Stimulated activated CD4-positive, alpha-beta T cell treated with anti-CD3 and anti-CD28 coated beads, TNF-alpha, amount 100 ng/mL, for 1 hour (primary cell): ENCODE measurements around the gene MSN.
"Not testable (repeated sequence)": the region's sequence is repeated elsewhere in the genome, so short reads cannot be mapped to it uniquely, and the experiment has no call there.

ENCODE experiments used
- DNase-seq, 3 donors: peaks; one replicate each; pipeline ENCODE4 v3.0.0-alpha.2; 2020; ENCODE audit warnings: low read depth in 3 of 3, low spot score in 1 of 3

MSN gene

DNA sequence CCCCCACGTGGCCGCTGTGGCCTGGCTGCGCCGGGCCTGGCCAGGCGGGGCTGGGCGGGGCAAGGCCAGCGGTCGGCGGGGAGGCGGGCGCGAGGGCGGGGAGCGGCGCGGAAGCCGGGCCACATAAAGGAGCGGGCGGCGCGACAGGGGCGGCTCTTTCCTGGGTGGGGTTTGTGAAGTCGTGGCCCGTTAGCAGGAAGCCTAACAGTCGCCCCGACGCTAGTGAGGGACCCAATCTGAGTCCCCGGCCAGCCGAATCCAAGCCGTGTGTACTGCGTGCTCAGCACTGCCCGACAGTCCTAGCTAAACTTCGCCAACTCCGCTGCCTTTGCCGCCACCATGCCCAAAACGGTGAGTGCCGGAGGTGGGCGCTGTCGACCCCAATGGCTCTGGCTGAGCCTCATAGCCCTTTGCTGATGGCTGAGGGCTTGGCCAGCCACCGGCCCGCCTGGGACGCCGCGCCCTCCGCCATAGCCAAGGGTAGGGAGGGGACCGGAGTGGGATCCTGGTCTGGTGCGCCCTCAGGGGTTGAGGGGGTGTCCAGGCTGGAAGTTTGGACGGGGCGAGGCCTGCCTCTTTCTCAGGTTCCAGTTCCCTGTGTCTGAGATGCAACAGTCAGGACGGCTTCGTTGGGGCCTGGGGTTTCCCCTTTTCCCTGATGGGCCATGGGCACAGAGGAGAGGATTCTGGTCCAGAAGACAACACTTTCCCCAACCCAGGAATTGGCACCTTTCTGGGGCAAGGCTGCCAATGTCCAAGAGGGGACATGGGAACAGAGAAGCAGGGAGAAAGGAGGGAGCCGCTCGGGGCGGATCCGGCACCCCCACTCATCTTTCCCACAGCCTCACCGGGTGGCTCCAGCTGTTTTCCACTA lies at the start of gene MSN:
TSS of gene MSN (plus strand) at position 152 of the 874 bp plus-strand sequence. CDS start at position 340, 188 bp downstream.
- DNase-seq = peak in 2 of 3 donors; percentile 55 to 61

DNA sequence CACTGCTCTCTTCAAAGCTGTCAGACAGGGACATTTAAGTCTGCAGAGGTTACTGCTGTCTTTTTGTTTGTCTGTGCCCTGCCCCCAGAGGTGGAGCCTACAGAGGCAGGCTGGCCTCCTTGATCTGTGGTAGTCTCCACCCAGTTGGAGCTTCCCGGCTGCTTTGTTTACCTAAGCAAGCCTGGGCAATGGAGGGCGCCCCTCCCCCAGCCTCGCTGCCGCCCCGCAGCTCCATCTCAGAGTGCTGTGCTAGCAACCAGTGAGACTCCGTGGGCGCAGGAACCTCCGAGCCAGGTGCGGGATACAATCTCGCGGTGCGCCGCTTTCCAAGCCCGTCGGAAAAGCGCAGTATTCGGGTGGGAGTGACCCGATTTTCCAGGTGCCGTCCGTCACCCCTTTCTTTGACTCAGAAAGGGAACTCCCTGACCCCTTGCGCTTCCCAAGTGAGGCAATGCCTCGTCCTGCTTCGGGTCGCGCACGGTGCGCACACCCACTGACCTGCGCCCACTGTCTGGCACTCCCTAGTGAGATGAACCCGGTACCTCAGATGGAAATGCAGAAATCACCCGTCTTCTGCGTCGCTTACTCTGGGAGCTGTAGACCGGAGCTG lies 47.3 kb upstream of the MSN start:
- not testable (repeated sequence) for DNase-seq

DNA sequence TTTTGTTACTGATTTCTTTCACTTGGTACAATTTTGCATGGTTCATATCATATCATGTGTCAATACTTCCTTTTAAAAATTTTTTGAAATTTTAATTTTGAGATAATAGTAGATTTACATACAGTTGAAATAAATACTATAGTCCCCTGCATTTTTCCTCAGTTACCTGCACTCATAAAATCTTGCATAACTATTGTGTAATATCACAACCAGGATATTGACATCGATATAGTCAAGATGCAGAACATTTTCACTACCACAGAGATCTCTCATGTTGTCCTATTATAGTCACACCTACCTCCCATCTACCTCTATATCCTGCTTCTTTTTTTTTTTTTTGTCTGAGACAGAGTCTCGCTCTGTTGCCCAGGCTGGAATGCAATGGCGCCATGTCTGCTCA lies 36.7 kb upstream of the MSN start:
- DNase-seq = no peak

DNA sequence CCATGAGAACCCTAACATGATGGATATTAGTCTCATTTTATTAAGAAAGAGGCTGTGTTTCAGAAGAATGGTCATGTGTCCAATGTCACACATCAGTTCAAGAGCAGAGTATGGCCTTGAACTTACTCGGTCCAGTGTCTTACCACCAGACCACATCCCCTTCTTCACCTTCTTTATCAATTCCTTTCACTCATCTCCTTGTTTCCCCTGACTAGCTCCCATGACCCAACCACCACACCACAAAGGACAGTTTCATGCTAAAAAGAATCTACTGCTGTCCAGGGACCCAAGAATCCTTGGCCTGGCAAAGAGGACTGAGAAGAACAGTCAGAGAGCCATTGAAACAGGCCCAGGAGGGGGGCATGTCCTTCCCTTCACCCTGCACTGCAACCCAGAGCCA lies 33.6 kb upstream of the MSN start:
- no peak for DNase-seq

DNA sequence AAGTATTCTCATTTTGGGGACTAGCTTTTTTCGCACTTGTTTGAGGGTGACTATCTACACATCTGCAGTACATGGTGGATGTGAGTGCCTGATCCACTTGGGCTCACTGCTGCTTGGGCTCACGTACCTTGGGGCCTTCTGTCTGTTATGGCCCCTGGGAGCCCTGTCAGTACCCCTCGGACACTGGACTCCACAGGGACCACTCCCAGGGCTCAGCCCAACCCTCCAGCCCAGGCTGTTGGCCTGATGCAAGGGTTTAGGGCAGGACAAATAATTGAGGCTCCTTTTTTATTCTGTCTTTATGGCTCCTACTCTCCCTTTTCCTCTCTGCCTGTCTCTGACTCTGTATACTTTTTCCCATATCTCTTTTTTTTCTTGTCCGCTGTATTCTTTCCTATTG lies 32.7 kb upstream of the MSN start:
- no peak for DNase-seq

DNA sequence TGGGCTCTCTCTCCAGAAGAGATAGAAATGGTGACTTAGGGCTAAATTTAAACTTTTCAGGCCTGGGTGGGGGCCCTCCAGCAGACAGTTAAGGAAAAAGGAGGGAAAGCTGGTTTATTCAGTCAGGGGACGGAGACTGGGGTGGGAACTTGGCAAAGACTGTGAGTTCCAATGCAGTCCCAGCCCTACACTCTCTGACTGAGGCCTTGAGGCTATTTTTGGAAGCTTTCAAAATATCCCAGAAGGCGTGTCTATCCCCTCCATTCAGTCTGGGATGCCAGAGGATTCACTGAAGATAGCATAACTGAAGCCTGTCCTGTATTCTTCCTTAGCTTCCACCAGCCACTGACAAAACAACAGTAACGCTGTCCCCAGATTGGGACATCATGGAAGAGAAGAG lies 32.1 kb upstream of the MSN start:
- DNase-seq = no peak

DNA sequence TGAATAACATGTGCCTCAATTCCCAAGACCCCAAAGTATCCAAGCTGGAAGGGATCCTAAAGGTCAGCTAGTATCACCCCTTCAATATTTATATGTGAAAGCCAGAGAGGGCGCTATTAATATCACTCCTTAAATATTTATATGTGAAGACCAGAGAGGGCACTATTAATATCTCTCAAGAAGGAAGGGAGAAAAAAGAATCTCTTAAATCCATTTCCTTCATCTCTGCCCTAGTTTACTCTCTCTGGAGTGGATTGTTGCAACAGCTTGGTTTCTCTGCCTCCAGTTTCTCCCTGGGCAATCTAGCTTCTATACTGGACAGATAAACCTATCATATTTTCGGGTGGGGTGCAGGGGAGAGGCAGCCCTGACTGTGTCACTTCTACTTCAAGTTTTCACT lies 31.6 kb upstream of the MSN start:
- DNase-seq = no peak

DNA sequence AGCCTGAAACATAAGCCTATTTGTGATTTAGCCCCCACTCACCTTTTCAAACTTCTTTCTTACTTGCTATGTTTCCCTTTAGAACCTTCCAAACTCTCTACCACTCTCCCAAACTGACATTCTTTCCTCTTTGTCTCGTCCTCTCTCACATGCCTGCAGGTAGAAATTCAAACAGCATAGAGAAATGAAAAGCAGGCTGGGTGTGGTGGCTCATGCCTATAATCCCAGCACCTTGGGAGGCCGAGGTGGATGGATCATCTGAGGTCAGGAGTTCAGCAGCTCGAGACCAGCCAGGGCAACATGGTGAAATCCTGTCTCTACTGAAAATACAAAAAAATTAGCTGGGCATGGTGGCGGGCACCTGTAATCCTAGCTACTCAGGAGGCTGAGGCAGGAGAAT lies 31.2 kb upstream of the MSN start:
- not testable (repeated sequence) for DNase-seq

DNA sequence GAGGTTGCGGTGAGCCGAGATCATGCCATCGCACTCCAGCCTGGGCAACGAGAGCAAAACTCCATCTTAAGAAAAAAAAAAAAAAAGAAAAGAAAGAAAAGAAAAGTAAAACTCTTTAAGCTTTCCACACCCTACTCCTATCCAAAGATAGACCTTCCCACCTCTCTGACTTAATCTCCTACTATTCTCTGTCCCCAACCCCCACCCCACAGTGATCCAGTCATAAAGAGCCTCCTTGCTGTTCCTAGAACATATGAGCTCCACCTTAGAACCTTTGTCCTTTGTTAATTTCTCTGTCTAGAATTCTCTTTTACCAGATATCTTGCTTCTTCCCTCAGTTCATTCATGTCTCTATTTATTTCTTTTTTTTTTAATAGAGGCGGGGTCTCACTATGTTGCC lies 30.1 kb upstream of the MSN start:
- no peak for DNase-seq

DNA sequence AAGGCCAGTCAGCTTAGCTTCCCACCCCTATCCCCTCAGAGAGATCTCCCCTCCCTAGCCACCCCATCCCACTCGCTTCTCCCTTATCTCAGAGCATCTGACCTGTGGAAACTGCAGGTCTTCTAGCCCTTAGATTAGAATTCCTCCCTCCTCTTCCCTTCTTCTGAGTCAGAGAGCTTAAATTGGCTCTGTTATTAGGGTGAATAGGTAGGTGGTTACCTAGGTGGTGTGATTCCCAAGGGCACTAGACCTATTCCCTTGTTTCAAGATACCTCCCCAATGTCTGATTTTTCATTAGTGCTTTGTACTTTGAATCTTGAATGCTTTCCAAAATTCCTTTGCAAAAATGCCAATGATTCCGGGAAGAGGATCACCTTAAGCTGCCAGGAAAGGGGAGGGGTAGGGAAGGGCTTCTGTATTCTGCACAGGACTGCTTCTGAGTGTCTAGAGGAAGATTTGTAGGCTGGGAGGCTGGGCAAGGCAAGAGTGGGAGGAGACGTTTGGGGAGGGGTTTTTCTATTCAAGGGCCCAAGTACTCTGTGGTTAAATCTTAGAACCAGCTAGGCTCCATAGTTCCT lies 24.5 kb upstream of the MSN start:
- DNase-seq = no peak

DNA sequence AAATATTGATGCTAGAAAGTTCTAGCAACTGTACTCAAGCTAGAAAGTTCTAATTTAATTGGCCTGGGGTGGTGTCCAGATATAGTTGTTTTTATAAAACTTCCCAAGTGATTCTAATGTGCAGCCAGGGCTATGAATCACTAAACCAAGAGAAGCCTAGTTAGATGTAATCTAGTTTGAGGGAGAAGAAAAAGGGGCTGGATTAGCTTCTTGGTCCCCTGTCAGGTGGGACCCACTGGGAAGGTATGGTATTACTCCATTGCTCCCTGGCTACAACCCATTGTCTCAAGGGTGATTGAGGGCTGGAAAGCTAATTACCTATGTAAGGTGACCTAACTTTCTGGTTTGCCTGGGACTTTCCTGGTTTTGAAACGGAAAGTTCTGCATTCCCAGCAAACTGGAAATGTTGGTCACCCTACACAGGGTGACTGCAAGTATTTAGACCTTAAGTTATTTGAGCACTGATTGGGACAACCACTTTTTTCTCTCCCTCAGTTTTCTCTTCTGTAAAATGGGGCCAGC lies 23.9 kb upstream of the MSN start:
- no peak for DNase-seq

DNA sequence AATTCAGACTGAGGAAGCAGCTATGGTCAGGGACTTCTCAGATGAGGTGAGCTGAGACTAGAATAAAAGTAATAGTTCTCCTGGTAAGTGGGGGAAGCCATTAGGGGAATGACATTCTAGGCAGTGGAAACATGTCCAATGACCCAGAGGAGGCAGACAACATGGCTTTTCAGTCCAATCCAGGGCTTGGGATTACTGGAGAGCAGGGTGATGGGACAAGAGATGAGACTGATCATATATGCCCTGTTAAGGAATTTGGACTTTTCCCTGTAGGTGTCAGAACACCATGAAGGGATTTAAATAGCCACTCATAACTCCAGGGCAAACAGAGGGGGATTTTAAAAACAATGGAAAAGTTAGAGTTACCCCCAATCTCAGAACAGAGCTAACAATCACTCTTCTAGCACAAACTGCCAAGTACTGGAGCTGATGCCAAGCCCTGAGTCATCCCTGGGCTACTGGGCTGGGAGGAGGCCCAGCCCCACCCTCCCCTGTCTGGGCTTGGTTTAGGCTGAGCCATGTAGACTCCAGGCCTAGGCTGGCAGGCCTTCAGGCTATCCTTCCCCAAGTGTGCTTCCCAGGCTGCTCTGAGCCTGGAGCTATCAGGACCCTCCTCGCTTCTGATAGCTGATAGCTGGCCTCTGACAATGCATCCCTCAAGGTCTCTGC lies 22.7 kb upstream of the MSN start:
- DNase-seq = no peak

DNA sequence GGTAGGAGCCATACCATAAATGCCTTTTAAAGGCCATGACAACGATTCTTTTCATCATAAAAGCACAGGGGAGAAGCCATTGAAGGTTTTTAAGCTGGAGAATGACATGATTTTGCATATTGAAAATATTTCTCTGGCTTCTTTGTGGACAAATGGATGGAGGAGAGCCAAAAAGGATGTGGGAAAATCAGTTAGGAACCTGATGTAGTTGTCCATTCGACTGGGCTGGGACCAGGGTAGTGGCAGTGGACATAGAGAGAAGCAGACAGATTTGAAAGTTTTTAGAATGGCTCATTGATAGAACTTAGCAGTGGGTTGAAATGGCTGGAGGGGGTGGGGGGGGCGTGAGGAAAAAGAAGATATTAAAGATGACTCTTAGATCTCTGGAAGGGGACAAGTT lies 19.7 kb upstream of the MSN start:
- no peak for DNase-seq

DNA sequence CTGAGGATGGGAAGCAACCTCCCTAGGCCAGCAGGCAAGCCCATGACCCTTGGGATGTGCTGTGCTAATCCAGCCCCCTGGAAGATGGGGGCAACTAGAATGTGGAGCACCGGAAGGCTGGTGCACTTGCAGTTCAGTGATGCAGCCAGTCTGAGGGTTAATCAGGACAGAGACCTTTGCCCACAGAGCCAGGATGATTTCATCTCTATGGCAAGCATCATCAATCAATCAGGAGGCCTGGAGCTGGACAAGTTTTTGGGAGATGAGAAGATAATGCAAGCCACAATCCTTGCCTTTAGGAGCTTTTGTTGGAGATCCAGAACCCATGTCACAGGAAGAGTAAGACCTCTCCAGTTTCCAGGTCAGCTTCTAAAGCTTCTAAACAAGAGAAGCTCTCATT lies 15.4 kb upstream of the MSN start:
- DNase-seq = no peak

DNA sequence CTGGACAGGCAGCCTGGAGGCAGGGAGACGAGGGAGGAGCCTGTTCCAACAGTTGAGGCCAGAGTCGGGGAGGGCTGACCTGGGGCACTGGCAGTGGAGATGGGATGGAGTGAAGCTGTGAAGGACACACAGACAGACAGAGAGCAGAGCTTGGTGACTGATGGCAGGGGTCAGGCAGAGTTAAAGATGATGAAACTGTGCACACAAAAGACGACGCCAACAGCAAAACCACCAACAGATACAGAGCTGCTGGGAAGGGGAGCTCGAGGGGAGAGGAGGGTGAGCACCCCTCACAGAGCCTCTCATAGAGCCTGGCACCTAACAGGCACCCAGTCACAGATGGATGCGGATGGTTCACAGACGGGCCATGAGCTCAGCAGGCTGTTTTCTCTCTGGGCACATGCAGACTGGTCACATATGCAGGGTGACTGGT lies 10.4 kb upstream of the MSN start:
- not testable (repeated sequence) for DNase-seq

DNA sequence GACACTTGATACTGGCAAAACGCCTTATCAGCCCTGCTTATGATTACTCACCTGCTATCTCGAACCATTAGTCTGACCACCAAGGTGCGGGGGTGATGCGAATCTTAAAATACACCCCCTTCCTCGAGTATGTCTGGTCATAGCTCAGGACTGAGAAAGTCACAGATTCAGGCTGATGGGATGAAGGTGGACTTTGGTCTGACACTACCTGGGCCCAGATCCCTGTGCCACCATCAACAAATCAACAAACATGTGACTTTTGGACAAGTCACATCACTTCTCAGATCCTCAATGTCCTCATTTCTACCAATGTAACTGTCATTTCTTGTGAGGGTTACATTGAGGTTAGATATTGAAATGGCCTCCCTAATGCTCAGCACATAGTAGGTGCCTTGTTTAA lies 9.8 kb upstream of the MSN start:
- DNase-seq = no peak

DNA sequence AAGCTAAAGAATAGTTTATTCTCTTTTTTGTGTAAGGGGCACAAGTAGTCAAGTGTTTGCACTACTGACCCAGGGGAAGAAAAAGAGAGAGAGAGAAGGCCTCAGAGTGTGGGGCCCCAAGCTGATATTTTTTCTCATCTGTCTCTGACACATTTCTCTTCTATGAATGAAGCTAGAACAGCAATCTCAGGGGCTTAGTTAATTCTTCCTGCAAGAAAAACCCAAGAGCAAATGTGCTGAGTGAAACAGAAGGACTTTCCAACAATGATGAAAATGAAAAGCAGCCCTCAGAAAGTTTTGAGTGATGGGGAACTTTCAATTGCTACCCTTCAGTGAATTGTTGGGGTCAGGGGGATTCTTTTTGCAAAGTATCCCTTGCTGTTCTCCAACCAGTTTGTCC lies 9.2 kb upstream of the MSN start:
- DNase-seq = no peak

DNA sequence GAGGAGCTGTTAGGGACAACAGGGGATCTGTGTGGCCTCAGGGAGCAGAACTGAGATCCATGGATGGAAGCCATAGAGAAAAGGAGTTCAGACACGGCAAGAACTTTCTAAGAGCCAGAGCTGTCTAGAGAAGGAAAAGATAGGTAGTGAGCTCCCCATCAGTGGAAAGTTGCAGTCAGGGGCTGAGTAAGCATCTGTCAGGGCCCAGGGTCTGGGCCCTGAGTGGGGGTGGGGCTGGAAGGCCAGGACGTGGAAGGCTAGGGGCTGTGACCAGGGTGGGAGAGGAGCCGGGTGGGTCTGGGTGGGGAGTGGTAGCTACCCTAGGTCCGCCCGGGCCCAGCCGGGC lies 324 bp upstream of the MSN start:
- no peak for DNase-seq

DNA sequence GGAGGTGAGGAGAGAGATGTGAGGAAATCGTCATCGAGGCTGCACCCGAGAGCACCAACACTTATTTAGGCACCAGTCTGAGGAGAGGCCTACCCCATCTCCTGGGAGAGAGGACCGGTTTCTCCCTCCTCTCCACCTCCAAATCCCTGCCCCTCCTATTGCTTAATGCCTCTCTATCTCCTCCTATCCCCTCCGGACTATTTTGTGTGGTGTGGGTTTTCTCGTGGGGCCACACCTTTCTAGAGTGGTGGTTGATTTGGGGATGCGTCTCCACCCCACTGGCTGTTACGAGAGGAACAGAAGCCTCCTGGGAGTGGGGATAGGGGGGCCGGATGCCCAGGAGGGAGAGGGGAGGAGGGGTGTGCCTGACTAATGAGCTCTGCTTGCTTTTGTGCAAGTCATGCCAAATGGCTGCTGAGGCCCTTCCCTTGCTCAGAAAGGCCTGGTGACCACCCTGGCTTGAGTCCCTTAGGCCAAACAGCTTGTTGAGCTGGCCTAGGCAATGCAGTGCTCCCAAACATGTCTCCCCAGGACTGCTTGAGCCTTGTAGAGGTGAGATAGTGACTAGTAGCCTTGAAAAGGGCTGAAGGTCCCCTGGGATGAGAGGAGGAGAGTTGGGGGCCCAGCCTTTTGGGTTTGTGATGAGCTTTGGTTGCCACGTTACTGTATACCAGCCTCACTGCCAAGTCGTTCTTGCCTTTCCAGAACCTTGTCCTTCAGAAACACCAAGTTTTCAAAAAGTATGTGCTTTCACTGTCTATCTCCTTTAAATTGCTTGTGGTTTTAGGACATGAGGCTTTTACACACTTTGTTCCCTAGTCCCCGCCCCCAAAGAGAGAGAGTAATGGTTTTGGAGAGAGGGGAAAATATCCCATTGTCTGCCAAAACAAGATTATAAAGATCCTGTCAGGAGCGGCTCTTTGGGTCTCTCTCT lies 1.2 kb downstream of the MSN start:
- DNase-seq = peak in 1 of 3 donors; percentile 37

DNA sequence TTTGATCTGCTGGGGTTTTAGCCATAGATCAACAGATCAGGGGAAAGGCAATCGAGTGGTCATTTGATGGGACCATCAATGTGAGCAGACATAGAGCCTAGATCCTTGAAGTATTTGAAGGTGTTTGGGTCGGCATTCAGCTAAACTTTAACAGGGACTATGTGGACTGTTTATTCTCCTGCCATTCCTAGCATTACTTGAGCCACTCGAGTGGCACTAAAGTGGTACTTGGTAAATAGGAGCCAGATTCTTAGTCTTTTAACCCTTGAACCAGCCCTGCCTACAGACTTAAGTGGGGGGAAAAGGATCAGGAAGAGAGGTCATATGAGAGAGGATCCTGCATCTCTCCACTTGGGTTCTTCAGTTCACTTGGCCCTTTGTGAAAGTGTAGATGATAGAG lies 3.8 kb downstream of the MSN start:
- DNase-seq = no peak

DNA sequence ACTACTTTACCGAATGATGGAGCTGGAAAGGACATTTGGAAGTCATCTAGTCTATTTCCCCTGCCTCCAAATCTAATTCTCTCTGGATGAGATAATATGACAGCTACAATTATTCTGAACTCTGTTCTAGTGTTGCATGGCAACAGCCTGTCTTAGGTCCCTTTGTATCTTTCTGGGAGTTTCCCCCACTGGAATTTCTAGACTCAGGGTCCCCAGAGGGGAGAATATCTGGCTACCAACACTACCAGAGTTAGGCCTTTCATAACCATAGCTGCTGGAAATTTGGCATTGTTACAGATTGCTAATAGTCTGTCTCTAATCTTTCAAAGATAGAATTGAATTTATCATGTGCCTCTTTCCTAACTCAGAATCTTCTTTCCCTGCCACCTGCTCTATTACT lies 4.5 kb downstream of the MSN start:
- no peak for DNase-seq
